Measurements from ENCODE around the gene GBP1. TPM values are rescaled to one million over a fixed set of nuclear protein-coding genes. Genes with fewer than 3 reads are reported as not detected.

Gene GBP1
- total RNA-seq, result 10 to 100 TPM in 4 of 8 experiments, 1 to 10 TPM in 1, under 1 TPM in 3; 0.11 to 32.3 (median 9.5) TPM

- Histone ChIP-seq H3K27ac (no peak within 1 kb of the TSS), H3K4me3 (no peak within 1 kb of the TSS), H3K4me1 (replicated peaks in 1 of 2) (no peaks in the 10 kb centered on the region)
- peak in 3 of 8 experiments; percentile 86 to 88 (median 87) for ATAC-seq (replicated peaks in 6 of 8)
- WGBS, 10 experiments, result 0 to 93% (median 67%) methylated on average over 1 to 4 of the region's 4 CpGs; no CpG with 5 or more reads in 1 of the 10 experiments
- in situ Hi-C loops (cut with MboI; ENCODE audit: low pct_unique_long_range_greater_than_20kb in 2 of 9, low sequenced_read_pairs in 9 of 9, unreplicated experiment in 9 of 9), result no loop called here
Measured at GRCh38 chr1:89065079-89065868, at the start of gene GBP1. GBP1 (minus strand) TSS chr1:89065208; CDS start chr1:89063234, 1,974 bp downstream.

GRCh38 chr1:89114662-89115061 is 49.7 kb upstream of the GBP1 start:
- ATAC-seq (replicated peaks in 6 of 8), result no peak
- Histone ChIP-seq H3K27ac (no peak overlapping the region), H3K4me1 (replicated peaks in 1 of 2) (no peaks in the 10 kb centered on the region), H3K4me3 (no peak overlapping the region)
- in situ Hi-C loops (cut with MboI; ENCODE audit: low pct_unique_long_range_greater_than_20kb in 2 of 9, low sequenced_read_pairs in 9 of 9, unreplicated experiment in 9 of 9), result no loop called here
- 21 to 88% (median 71%) methylated on average over 1 to 2 of the region's 2 CpGs; no CpG with 5 or more reads in 1 of the 10 experiments for WGBS, 10 experiments

GRCh38 chr1:89112871-89113613 is 48.0 kb upstream of the GBP1 start:
- Histone ChIP-seq H3K4me3 (no peak overlapping the region), H3K27ac (no peak overlapping the region), H3K4me1 (replicated peaks in 1 of 2) (no peaks in the 10 kb centered on the region)
- no peak for ATAC-seq (replicated peaks in 6 of 8)
- WGBS, 10 experiments, result 32 to 90% (median 83%) methylated on average over 2 to 5 of the region's 5 CpGs
- in situ Hi-C loops (cut with MboI; ENCODE audit: low pct_unique_long_range_greater_than_20kb in 2 of 9, low sequenced_read_pairs in 9 of 9, unreplicated experiment in 9 of 9), result no loop called here

GRCh38 chr1:89104687-89105086 is 39.7 kb upstream of the GBP1 start:
- Histone ChIP-seq H3K4me1 (replicated peaks in 1 of 2) (no peaks in the 10 kb centered on the region), H3K27ac (no peak overlapping the region), H3K4me3 (no peak overlapping the region)
- no peak for ATAC-seq (replicated peaks in 6 of 8)
- 80 to 93% (median 91%) methylated on average over 1 to 17 of the region's 17 CpGs; no CpG with 5 or more reads in 5 of the 10 experiments for WGBS, 10 experiments
- in situ Hi-C loops (cut with MboI; ENCODE audit: low pct_unique_long_range_greater_than_20kb in 2 of 9, low sequenced_read_pairs in 9 of 9, unreplicated experiment in 9 of 9), result no loop called here

- H3K4me1 ChIP-seq (replicated peaks in 1 of 2), result no peaks in the 10 kb centered on the region
- 24 to 100% (median 81%) methylated on average over 1 to 2 of the region's 2 CpGs; no CpG with 5 or more reads in 1 of the 10 experiments for WGBS, 10 experiments
- ATAC-seq (replicated peaks in 6 of 8), result peak in 2 of 8 experiments; percentile 43 to 70
- H3K4me3 ChIP-seq, result no peak overlapping the region
- in situ Hi-C loops (cut with MboI; ENCODE audit: low pct_unique_long_range_greater_than_20kb in 2 of 9, low sequenced_read_pairs in 9 of 9, unreplicated experiment in 9 of 9), result no loop called here
- H3K27ac ChIP-seq, result no peak overlapping the region
Measured at GRCh38 chr1:89104147-89104546, 39.1 kb upstream of the GBP1 start.

GRCh38 chr1:89102021-89102420 is 37.0 kb upstream of the GBP1 start:
- in situ Hi-C loops (cut with MboI; ENCODE audit: low pct_unique_long_range_greater_than_20kb in 2 of 9, low sequenced_read_pairs in 9 of 9, unreplicated experiment in 9 of 9), result no loop called here
- H3K4me1 ChIP-seq (replicated peaks in 1 of 2), result no peaks in the 10 kb centered on the region

GRCh38 chr1:89100412-89100811 is 35.4 kb upstream of the GBP1 start:
- 59 to 92% (median 76%) methylated on average over 1 to 3 of the region's 3 CpGs; no CpG with 5 or more reads in 2 of the 10 experiments for WGBS, 10 experiments
- ATAC-seq (replicated peaks in 6 of 8), result peak in 1 of 8 experiments; percentile 60
- Histone ChIP-seq H3K27ac (no peak overlapping the region), H3K4me1 (replicated peaks in 1 of 2) (no peaks in the 10 kb centered on the region), H3K4me3 (no peak overlapping the region)
- in situ Hi-C loops (cut with MboI; ENCODE audit: low pct_unique_long_range_greater_than_20kb in 2 of 9, low sequenced_read_pairs in 9 of 9, unreplicated experiment in 9 of 9), result no loop called here

More at GRCh38 chr1:89102021-89102420, 37.0 kb upstream of the GBP1 start:
- no peak overlapping the region for H3K27ac ChIP-seq
- no peak for ATAC-seq (replicated peaks in 6 of 8)
- H3K4me3 ChIP-seq, result no peak overlapping the region

GRCh38 chr1:89098857-89099256 is 33.8 kb upstream of the GBP1 start:
- ATAC-seq (replicated peaks in 6 of 8), result no peak
- WGBS, 10 experiments, result 30 to 83% (median 80%) methylated on average over 1 to 3 of the region's 3 CpGs
- Histone ChIP-seq H3K4me3 (no peak overlapping the region), H3K4me1 (replicated peaks in 1 of 2) (no peaks in the 10 kb centered on the region), H3K27ac (no peak overlapping the region)
- in situ Hi-C loops (cut with MboI; ENCODE audit: low pct_unique_long_range_greater_than_20kb in 2 of 9, low sequenced_read_pairs in 9 of 9, unreplicated experiment in 9 of 9), result loop anchor here in 1 of 9 experiments (25.0 kb wide), 1 partner anchor 263 kb away; the partner anchor contains the start of gene GBP6

- no peak overlapping the region for H3K4me3 ChIP-seq
- ATAC-seq (replicated peaks in 6 of 8), result no peak
- no peak overlapping the region for H3K27ac ChIP-seq
- WGBS, 10 experiments, result 19 to 88% (median 60%) methylated on average over 2 of the region's 2 CpGs
- H3K4me1 ChIP-seq (replicated peaks in 1 of 2), result no peaks in the 10 kb centered on the region
- in situ Hi-C loops (cut with MboI; ENCODE audit: low pct_unique_long_range_greater_than_20kb in 2 of 9, low sequenced_read_pairs in 9 of 9, unreplicated experiment in 9 of 9), result loop anchor here in 1 of 9 experiments (25.0 kb wide), 1 partner anchor 267 kb away; the partner anchor contains the start of gene GBP6
Measured at GRCh38 chr1:89095737-89096136, 30.7 kb upstream of the GBP1 start.

- peak in 2 of 8 experiments; percentile 38 to 57 for ATAC-seq (replicated peaks in 6 of 8)
- in situ Hi-C loops (cut with MboI; ENCODE audit: low pct_unique_long_range_greater_than_20kb in 2 of 9, low sequenced_read_pairs in 9 of 9, unreplicated experiment in 9 of 9), result loop anchor here in 1 of 9 experiments (25.0 kb wide), 1 partner anchor 272 kb away; the partner anchor contains the start of gene GBP6
- no peak overlapping the region for H3K27ac ChIP-seq
Measured at GRCh38 chr1:89089962-89090361, 25.0 kb upstream of the GBP1 start.

GRCh38 chr1:89088572-89088971 is 23.6 kb upstream of the GBP1 start:
- in situ Hi-C loops (cut with MboI; ENCODE audit: low pct_unique_long_range_greater_than_20kb in 2 of 9, low sequenced_read_pairs in 9 of 9, unreplicated experiment in 9 of 9), result loop anchor here in 1 of 9 experiments (25.0 kb wide), 1 partner anchor 274 kb away; the partner anchor contains the start of gene GBP6
- Histone ChIP-seq H3K27ac (no peak overlapping the region), H3K4me1 (replicated peaks in 1 of 2) (no peaks in the 10 kb centered on the region), H3K4me3 (no peak overlapping the region)
- peak in 2 of 8 experiments; percentile 29 to 38 for ATAC-seq (replicated peaks in 6 of 8)
- 50 to 88% (median 86%) methylated on average over 3 to 10 of the region's 10 CpGs; no CpG with 5 or more reads in 2 of the 10 experiments for WGBS, 10 experiments

More at GRCh38 chr1:89089962-89090361, 25.0 kb upstream of the GBP1 start:
- H3K4me1 ChIP-seq (replicated peaks in 1 of 2), result no peaks in the 10 kb centered on the region
- H3K4me3 ChIP-seq, result no peak overlapping the region
- WGBS, 10 experiments, result 8 to 100% (median 88%) methylated on average over 1 of the region's 1 CpG

- H3K27ac ChIP-seq, result no peak overlapping the region
- in situ Hi-C loops (cut with MboI; ENCODE audit: low pct_unique_long_range_greater_than_20kb in 2 of 9, low sequenced_read_pairs in 9 of 9, unreplicated experiment in 9 of 9), result loop anchor here in 1 of 9 experiments (25.0 kb wide), 1 partner anchor 275 kb away; the partner anchor contains the start of gene GBP6
- WGBS, 10 experiments, result 40 to 100% (median 68%) methylated on average over 1 to 8 of the region's 8 CpGs
- ATAC-seq (replicated peaks in 6 of 8), result no peak
- no peaks in the 10 kb centered on the region for H3K4me1 ChIP-seq (replicated peaks in 1 of 2)
- H3K4me3 ChIP-seq, result no peak overlapping the region
Measured at GRCh38 chr1:89087241-89087640, 22.2 kb upstream of the GBP1 start.

GRCh38 chr1:89085781-89086180 is 20.8 kb upstream of the GBP1 start:
- H3K27ac ChIP-seq, result no peak overlapping the region
- no peak overlapping the region for H3K4me3 ChIP-seq
- peak in 2 of 8 experiments; percentile 72 to 76 for ATAC-seq (replicated peaks in 6 of 8)
- in situ Hi-C loops (cut with MboI; ENCODE audit: low pct_unique_long_range_greater_than_20kb in 2 of 9, low sequenced_read_pairs in 9 of 9, unreplicated experiment in 9 of 9), result loop anchor here in 1 of 9 experiments (25.0 kb wide), 1 partner anchor 277 kb away; the partner anchor contains the start of gene GBP6
- no peaks in the 10 kb centered on the region for H3K4me1 ChIP-seq (replicated peaks in 1 of 2)

Data from motor neuron (in vitro differentiated cells).